GM19463 (cell line): ENCODE data around the gene ACTR3C.

Source experiments
- ATAC-seq: cut with Tn5 transposase; IDR thresholded peaks from one replicate; pipeline ENCODE4 v1.9.1; 2021; ENCODE audit warnings: mild to moderate bottlenecking, moderate library complexity; ENCODE audit not compliant: unreplicated experiment

ACTR3C gene

DNA sequence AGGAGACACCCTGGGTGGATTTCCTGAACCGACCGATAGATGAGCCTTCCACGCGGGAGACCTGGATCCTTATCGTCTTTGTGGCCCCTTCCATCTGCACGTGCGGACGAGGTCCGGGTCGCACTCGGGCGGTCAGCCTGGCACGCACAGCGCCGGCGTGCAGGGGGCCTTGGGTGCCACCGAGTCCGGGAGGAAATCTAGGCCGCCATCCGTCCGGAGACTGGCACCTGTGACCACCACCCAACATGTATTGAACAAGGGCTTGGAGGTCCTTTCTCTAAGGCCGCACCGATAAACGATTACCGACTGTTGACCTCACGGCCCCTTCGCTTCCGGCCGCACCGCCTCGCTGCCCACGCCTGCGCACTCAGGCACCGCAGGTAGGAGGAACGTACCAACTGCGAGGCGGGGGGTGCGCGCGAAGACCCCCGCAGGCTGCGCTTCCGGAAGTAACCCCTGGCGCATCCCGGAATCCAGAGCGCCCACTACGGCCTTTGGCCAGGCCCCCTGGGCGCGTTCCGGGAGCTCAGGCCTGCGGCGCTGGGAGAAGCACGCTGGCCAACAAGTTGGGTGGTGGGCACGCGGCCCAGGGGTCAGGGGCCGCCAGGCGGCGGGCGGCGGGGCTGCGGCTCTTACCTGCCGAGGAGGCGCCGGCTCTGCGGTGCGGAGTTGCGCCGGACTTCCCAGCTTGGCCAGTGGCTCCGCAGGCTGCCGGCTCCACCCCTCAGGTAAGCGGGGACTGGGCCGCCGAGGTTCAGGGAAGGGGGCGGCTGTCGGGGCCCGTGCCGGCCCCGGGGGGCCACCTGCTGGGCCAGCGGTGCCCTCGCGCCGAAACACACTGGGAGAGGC is at the start of gene ACTR3C, which contains the start of gene LRRC61:
Gene ACTR3C (minus strand): TSS at position 713 of the 849 bp plus-strand sequence. CDS start 28,249 bp downstream, outside the sequence.
Gene LRRC61 (plus strand): TSS at position 523 of the 849 bp plus-strand sequence. CDS start 13,507 bp downstream, outside the sequence.
- ATAC-seq = peak; percentile 51

GRCh38 chr7:150372271-150373048 is 49.1 kb upstream of the ACTR3C start:
- ATAC-seq = no peak

DNA sequence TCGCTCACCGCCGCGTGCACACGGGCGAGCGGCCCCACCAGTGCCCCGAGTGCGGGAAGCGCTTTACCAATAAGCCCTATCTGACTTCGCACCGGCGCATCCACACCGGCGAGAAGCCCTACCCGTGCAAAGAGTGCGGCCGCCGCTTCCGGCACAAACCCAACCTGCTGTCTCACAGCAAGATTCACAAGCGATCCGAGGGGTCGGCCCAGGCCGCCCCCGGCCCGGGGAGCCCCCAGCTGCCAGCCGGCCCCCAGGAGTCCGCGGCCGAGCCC is 48.6 kb upstream of the ACTR3C start:
- ATAC-seq = no peak

- ATAC-seq = no peak
Measured at GRCh38 chr7:150371131-150371995, 48.0 kb upstream of the ACTR3C start.

DNA sequence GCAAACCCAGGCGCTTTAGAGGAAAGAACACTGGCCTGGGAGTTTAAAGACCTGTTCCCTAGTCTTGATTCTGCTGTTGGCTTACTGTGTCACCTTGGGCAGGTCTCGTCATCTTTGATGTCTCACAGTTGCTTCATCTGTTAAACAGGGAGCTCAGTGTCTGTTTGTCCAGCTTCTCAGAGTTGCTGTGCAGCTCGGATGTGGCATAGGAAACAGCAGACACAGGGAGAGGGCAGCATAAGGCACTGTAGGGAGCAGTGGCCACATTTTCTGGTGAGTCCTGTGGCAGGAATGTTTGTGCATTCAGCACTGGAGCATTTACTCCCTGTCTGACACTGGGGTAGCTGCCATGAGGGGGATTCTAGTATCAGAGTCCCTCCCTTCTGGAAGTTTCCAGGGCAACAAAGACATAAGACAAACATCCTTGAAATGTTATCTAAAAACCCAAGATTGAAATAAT is 47.3 kb upstream of the ACTR3C start:
- no peak for ATAC-seq

GRCh38 chr7:150369748-150370501 is 46.6 kb upstream of the ACTR3C start:
- no peak for ATAC-seq

DNA sequence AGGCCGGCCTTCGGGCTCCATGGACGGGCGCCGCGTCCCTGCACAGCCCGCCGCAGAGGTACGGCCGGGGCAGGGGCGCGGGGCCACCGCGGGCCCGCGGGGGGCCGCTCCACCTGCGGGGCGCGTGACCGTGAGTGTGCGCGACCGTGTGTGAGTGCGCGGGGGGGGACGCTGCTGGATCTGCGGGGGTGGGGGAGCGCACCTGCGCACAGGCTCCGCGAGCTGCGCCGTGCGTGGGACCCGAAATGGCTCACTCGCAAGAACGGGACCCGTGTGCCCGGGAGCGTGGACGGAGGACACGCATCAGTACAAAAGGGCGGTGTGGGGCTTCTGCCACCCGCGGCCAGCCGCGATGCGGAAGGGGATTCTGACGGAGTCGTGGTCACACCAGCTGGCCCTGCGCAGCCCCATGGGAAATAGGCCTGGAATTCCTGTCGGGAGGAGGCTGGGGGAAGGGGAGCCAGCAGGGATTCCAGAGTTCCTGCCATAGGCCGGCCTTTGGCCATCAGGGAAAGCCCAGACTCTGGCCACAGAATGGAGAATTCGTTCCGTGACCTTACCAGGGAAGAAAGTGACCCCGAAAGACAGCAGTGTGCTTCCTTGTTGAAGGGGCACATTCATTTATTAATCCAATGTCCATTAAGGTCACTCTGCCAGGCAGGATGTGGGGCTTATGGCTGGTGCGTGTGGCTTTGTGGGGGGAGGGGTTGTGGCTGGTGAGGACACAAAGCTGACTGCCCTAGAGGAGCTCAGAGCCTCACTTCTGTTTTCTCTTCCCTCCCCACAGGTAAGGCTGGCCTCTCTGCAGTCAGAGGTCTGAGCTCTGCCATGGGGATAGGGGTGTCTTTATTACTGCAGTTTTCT is 45.8 kb upstream of the ACTR3C start:
- peak; percentile 40 for ATAC-seq

DNA sequence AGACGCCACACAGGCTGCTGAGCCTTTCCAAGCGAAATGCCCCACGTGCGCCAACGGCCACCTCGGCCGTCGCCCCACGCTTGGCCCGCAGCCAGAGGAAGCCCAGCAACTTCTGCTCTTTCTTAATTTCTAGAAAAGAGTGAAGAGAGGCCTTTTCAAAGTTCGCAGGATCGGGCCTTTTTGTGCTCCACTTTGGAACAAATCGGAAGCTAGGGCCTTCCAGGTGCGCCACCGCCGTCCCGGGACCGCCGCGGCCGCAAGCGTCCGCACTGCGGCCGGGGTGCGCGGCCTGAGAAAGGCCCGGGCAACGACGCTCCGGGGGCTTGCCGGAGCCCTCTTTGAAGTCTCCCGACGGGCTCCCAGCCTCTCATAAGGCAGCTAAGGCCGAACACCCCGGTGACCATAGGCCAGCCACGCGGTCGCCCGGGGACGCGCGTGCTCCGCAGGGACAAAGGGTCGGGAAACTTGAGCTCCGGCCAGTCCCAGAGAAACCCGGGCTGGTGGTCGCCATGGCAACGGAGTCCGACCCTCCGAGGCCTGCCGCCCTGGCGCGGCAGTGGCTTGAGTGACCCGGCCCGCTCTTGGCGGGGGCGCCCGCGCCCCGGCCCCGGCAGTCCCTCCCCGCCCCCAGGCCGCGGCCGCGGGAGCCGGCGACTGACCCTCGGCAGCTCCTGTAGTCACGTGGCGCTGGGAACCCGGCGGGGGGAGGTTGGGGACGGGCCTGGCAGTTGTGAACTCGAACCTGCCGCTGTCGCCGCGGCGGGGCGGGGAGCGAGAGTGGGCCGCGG is 44.9 kb upstream of the ACTR3C start, which contains the start of gene REPIN1:
Gene REPIN1 (plus strand): TSS at position 727 of the 788 bp plus-strand sequence. CDS start 890 bp downstream, outside the sequence.
- peak; percentile 44 for ATAC-seq

DNA sequence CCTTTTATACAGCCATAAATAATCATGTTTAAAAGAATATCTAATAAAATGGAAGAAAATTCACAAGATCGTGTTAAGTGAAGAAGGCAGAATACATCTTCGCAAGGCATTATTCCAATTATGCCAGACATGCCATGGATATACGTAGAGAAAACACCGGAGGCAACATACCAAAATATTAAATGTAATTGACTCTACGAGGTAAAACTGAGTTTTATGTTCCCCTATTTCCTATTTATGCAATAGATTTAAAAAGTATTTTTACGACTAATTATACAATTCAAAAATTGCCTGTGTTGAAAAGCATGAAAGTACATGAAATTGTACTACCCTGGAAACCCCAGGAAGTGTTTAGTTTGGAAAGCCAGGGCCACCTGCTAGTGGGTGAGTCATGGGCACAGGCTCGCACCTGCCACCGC is 44.3 kb upstream of the ACTR3C start:
- ATAC-seq = no peak

- no peak for ATAC-seq
Measured at GRCh38 chr7:150365673-150366398, 42.5 kb upstream of the ACTR3C start.

DNA sequence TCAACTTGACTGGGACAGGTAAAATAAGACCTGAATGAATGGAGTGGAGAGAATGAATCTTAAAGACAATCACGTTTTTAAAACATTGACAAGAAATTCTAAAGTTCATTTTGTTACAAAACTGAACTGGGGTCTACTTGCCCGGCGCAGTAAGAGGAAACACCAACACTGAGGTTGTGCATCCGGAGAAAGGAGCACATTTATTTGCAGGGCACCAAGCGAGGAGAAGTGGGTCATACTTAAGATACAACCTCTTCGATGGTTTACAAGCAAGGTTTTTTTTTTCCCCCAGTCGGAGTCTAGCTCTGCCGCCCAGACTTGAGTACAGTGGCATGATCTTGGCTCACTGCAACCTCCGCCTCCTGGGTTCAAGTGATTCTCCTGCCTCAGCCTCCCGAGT is 41.8 kb upstream of the ACTR3C start:
- no peak for ATAC-seq

DNA sequence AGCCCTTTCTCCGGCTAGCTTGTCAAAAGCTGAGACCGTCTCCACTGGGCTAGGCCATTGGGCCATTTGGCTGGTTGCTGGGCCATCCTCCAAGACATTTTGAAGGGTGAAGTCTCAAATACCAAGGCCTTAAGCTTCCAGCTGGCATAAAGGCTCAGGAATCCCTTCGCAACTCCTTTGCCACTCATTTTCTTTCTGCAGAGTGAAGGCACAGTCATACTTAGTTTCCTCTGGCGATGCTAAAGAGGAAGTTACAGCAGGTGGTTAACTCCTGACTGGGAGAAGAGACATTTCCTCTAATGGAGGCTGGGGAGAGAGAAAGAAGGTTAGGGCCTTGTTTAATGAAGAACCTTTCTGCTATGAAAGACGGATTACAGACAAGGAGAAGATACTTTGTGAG is 40.5 kb upstream of the ACTR3C start:
- peak; percentile 35 for ATAC-seq

GRCh38 chr7:150363370-150363769 is 40.0 kb upstream of the ACTR3C start:
- no peak for ATAC-seq

GRCh38 chr7:150361807-150362621 is 38.7 kb upstream of the ACTR3C start:
- ATAC-seq = no peak

- no peak for ATAC-seq
Measured at GRCh38 chr7:150361402-150361801, 38.1 kb upstream of the ACTR3C start.

DNA sequence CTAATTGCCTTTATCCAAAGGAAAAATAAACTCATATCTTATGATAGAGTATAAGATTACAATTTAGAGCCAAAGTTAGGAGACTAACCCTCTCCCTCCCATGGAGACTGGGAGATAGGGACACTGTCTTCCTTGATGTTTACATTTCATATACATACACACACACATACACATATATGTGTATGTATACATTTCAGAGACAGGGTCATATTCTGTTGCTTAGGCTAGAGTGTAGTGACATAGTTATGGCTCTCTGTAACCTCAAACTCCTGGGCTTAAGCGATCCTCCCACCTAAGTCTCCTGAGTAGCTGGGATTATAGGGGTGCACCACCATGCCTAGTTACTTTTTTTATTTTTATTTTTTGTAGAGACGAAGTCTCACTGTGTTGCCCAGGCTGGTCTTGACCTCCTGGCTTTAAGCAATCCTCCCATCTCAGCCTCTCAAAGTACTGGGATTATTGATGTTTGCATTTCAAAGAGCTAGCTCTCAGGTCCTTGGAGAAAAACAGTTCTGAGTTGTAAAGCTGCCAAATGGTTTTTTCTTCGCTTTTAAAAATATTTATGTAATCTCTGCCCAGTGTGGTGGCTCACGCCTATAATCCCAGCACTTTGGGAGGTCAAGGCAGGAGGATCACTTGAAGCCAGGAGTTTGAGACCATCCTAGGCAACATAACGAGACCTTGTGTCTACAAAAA is 37.2 kb upstream of the ACTR3C start:
- no peak for ATAC-seq
